DOHH2 (cell line): ENCODE data around the gene PRRG4.

Source experiments
- CTCF ChIP-seq: fragments of 200-600 bp; sonication (generic); IDR thresholded peaks from one replicate; pipeline ENCODE4 v1.5.1; 2014; ENCODE audit warnings: antibody characterized with exemption, mild to moderate bottlenecking, low read depth, low read length; ENCODE audit not compliant: poor library complexity, severe bottlenecking
- EZH2phosphoT487 ChIP-seq: fragments of 200-600 bp; sonication (generic); IDR thresholded peaks from 2 replicates; pipeline ENCODE4 v1.6.1; 2017; ENCODE audit warnings: borderline replicate concordance, mild to moderate bottlenecking, antibody characterized with exemption, low read length, moderate library complexity, mixed read lengths

- no peak for TF ChIP-seq CTCF
- TF ChIP-seq EZH2phosphoT487 = no peak
Measured at GRCh38 chr11:32839308-32839707, 9.6 kb downstream of the PRRG4 start.
